Urinary bladder (tissue), 4 donors: Measurements from ENCODE around the gene MCOLN1. TPM values are rescaled to one million over a fixed set of nuclear protein-coding genes. Genes with fewer than 3 reads are reported as not detected.
A peak's percentile ranks its signal among the peaks of the same experiment; 100 is the strongest.

Experiments used
- DNase-seq: peaks from one replicate; pipeline ENCODE4 v3.0.0-alpha.2; 2015; ENCODE audit errors: extremely low spot score
- H3K27ac ChIP-seq: one replicate; pipeline ENCODE4 v1.5.1; 2013; ENCODE audit warnings: low read depth, mild to moderate bottlenecking, moderate library complexity
- H3K36me3 ChIP-seq: one replicate; pipeline ENCODE4 v1.6.1; 2013; ENCODE audit warnings: mild to moderate bottlenecking, moderate library complexity; ENCODE audit not compliant: insufficient read depth
- H3K4me1 ChIP-seq: one replicate; pipeline ENCODE4 v1.6.1; 2013; ENCODE audit warnings: mild to moderate bottlenecking, moderate library complexity; ENCODE audit not compliant: insufficient read depth
- H3K4me3 ChIP-seq: one replicate; pipeline ENCODE4 v1.5.1; 2013; ENCODE audit warnings: low read depth, low read length
- WGBS: extraction: QIAGEN DNeasy Blood & Tissue Kit; methylation state at CpG from one replicate; pipeline ENCODE4 v1.1.7; 2013; 5-methylcytosine and 5-hydroxymethylcytosine counted together
- polyA plus RNA-seq: library from polyadenylated mRNA; stranded (reverse); fragments of 200-250 nt; gene quantifications from one replicate; pipeline ENCODE4 v1.2.3, GENCODE V29; 2013
- total RNA-seq: library from RNA; depleted of rRNA; stranded (reverse); fragments of >200 nt; gene quantifications from one replicate; pipeline ENCODE4 v1.2.3, GENCODE V29; 2014
- donor health status: healthy with polysubstance abuse.
- donor health status: healthy.

Gene MCOLN1
- total RNA-seq = 6.9 TPM
- polyA plus RNA-seq = 35.5 TPM

- peak; percentile 90 for DNase-seq
- peak within 1 kb of the TSS; percentile 42 for H3K27ac ChIP-seq
- H3K36me3 ChIP-seq = no peaks in the 10 kb centered on the region
- WGBS = under 1% methylated on average over 65 of the region's 65 CpGs
- H3K4me1 ChIP-seq = no peaks in the 10 kb centered on the region
- H3K4me3 ChIP-seq = peak within 1 kb of the TSS; percentile 85
These were observed at the start of gene MCOLN1 for GRCh38 chr19:7522072-7522922. Gene MCOLN1 (plus strand): TSS chr19:7522624. CDS start chr19:7522751, 127 bp downstream.

GRCh38 chr19:7475665-7476064, 46.8 kb upstream of the MCOLN1 start:
- Histone ChIP-seq H3K36me3 (no peaks in the 10 kb centered on the region), H3K4me3 (no peak overlapping the region), H3K4me1 (no peaks in the 10 kb centered on the region), H3K27ac (no peak overlapping the region)
- DNase-seq = no peak
- 85% methylated on average over 6 of the region's 6 CpGs for WGBS

DNA sequence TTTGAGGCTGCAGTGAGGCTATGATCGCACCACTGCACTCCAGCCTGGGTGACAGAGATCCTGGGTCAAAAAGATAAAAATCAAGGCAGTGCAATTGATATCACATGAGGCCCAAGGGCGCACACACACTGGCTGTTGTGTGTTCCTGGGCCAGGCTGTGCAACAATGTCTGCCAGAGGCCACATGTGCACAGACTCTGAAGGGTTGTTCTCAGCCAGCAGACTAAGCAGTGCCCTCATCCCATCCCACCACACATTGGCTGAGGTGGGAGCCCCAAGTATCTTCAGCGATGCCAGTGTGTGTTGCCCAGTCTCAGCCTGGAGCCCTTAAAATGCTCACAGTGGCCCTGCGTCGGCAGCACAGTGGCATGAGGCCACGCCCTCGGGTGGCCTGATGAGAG, 46.2 kb upstream of the MCOLN1 start:
- no peaks in the 10 kb centered on the region for H3K36me3 ChIP-seq
- WGBS = 79% methylated on average over 7 of the region's 7 CpGs
- no peak for DNase-seq

DNA sequence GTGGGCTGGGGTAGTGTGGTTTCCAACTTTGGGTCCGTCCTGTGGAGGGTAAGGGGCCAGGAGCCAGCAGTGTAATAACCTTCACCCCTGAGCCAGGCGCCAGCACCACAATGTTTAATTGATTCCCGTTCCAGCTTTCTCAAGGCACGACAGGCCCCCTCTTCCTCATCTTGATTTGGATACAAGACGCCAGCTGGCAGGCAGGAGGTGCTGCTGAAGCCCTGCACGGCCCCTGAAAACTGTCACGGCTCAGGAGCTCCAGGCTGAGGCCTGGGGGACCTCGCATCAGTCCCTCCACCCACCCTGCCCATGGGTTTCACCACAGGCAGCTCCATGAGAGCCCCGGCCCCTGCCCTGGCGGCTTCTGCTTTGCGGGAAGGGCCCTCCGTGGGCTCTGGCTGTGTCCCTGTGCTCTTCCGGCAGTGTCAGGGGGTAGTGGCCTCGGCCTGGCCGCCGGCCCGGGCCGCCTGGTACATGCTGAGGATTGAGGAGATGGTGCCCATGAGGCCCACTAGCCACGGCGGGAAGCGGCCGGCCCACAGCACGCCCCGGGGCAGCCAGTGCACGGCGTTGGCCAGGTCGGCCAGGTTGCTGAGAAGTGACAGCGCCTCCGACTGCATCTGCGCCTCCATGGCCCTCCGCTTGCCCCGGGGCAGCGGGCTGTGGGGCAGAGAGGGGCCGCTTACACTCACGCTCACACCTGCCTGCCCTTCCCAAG, 45.5 kb upstream of the MCOLN1 start:
- H3K36me3 ChIP-seq = no peaks in the 10 kb centered on the region
- DNase-seq = no peak
- H3K27ac ChIP-seq = no peak overlapping the region
- no peaks in the 10 kb centered on the region for H3K4me1 ChIP-seq
- no peak overlapping the region for H3K4me3 ChIP-seq
- WGBS = 72% methylated on average over 35 of the region's 35 CpGs

More for the DNA sequence above, 46.2 kb upstream of the MCOLN1 start:
- Histone ChIP-seq H3K27ac (no peak overlapping the region), H3K4me3 (no peak overlapping the region), H3K4me1 (no peaks in the 10 kb centered on the region)

- 85% methylated on average over 10 of the region's 10 CpGs for WGBS
- H3K27ac ChIP-seq = no peak overlapping the region
These were observed 44.7 kb upstream of the MCOLN1 start for GRCh38 chr19:7477758-7478157.

DNA sequence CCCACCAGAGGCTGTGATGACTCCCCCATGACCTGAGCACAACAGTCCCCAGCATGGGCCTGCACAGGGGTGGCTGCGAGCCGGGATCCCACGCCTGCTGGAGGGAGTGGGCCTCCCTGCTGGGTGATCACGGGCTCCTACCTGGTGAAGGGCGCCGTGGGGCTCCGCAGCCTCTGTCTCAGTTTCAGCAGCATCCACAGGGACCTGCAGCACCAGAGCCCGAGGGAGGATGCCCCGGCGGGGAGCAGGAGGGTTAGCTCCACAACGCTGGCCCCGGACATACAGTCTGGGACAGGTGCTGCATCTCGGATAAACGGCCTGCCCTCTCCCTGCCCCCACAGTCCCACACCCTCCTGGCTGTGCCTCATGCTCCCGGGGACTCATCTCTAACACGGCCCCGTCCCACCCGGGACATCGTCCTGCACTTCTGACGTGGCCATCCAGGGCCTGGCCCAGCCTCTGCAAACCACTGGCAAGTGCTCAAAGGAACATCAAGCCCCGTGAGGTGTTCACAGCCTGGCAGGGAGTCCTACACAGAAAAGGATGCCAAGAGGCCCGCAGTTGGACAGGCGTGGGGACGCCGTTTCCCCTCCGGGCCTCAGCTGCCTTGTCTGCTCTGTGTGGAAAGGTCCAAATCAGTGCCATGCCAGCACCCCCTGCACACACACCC, 44.1 kb upstream of the MCOLN1 start:
- WGBS = 59% methylated on average over 26 of the region's 26 CpGs

More at GRCh38 chr19:7477758-7478157, 44.7 kb upstream of the MCOLN1 start:
- H3K4me1 ChIP-seq = no peaks in the 10 kb centered on the region
- H3K36me3 ChIP-seq = no peaks in the 10 kb centered on the region
- no peak overlapping the region for H3K4me3 ChIP-seq
- no peak for DNase-seq

DNA sequence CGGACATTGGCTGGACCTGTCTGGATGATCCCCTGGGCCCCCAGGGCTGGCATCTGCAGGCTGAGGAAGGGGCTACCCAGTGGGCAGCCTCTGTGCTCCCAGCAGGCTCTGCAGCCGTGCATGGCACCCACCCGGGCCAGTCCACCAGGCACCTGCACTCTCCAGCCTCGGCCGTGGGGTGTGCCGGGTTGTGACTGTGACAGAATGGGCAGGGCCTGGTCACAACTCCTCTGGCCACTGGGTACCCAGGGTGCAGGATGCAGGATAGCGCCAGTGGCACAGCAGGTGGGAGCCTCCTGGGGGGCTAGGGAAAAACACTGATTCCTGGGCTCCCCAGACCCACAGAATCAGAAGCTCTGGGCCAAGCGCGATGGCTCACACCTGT, 43.6 kb upstream of the MCOLN1 start:
- WGBS = 82% methylated on average over 9 of the region's 9 CpGs
- H3K4me1 ChIP-seq = no peaks in the 10 kb centered on the region
- no peaks in the 10 kb centered on the region for H3K36me3 ChIP-seq
- no peak overlapping the region for H3K27ac ChIP-seq
- DNase-seq = no peak
- no peak overlapping the region for H3K4me3 ChIP-seq

More for the DNA sequence above, 44.1 kb upstream of the MCOLN1 start:
- no peak for DNase-seq
- H3K4me1 ChIP-seq = no peaks in the 10 kb centered on the region
- H3K27ac ChIP-seq = no peak overlapping the region
- H3K36me3 ChIP-seq = no peaks in the 10 kb centered on the region
- no peak overlapping the region for H3K4me3 ChIP-seq

DNA sequence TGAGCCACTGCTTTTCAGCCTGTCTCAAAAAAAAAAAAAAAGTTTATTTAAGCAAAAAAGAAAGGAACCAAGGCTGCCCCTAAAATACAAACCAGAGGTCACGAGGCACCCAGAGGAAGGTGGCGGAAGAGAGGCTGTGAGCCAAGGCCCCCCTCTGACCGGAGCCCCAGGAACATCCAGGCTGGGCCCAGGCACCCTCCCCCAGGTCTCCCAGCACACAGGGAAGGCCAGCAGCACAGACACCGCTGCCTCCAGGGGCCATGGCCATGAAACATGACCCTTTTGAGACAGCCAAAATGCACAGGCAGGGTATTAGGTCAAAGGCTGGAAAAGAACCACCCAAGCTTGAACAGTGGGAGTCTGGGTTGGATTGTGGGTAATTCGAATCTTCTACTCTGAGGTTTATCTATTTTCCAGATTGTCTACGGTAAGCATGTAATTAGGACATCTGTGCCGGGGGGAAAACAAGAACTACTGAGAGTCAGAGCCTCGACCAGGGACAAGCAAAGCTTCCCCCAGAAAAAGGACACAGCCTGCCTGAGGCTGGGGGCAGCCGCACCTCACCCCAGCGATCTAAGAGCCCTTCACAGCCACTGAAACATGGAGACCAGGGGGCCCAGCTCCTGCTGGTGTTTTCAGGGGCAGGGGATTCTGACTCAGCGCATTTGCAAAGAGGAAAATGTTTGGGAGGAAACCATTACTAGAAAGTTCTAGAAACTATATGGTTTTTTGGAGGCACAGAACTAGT, 42.0 kb upstream of the MCOLN1 start:
- no peaks in the 10 kb centered on the region for H3K4me1 ChIP-seq
- DNase-seq = no peak
- H3K36me3 ChIP-seq = no peaks in the 10 kb centered on the region
- no peak overlapping the region for H3K4me3 ChIP-seq
- no peak overlapping the region for H3K27ac ChIP-seq
- WGBS = 69% methylated on average over 11 of the region's 11 CpGs

DNA sequence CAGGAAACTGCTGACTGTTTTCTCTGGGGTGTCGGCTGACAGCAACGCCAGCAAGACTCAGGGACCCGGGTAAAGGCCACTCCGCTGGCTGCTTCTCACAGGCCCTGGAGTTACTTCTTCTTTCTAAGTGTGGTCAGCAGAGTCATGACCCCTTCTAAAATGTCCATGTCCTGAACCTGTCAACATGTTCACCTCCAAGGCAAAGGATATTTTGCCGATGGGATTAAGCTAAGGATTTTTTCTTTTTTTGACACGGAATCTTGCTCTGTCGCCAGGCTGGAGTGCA, 41.5 kb upstream of the MCOLN1 start:
- Histone ChIP-seq H3K4me3 (no peak overlapping the region), H3K27ac (no peak overlapping the region), H3K36me3 (no peaks in the 10 kb centered on the region), H3K4me1 (no peaks in the 10 kb centered on the region)
- WGBS = 85% methylated on average over 7 of the region's 7 CpGs
- DNase-seq = no peak

DNA sequence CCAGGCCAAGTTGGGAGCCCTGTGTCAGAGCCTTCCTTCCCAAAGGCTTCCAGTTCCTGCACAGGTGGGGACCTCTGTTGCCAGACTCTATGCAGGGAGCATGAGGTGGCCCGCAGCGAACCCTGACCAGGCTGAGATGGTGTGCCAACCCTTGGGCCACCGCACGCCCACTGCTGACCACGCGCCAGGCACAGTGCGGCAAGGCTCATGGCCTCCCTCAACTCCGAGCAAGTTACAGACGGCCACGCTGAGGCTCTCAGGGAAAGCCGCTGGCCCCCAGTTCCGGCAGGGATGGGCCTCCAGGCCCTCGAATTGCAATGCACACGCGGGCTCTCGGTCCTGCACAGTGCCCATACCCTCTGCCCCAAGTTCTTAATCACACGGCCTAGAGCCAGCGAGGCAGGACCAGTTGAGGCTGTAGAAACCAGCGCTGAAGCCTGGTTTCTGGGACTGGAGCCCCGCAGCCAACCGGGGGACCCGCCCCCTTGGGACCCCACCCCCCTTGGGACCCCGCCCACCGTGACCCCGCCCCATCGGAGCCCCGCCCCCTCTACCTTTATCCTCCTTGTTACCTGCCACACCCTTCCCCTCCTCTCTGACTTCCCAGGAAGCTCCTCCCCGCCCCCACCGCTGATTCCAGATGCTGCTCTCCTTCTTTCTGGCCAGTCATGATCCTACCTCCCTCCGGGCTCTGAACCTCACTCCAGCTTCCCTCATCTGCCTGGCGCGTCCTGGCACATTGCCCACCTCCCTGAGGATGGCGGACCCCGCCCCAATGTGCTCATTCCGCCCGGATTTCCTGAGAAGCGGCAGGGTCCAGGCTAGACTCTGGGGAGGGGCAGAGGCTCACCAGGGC, 39.6 kb upstream of the MCOLN1 start:
- 33% methylated on average over 37 of the region's 37 CpGs for WGBS
- Histone ChIP-seq H3K4me3 (no peak overlapping the region), H3K4me1 (no peaks in the 10 kb centered on the region), H3K36me3 (no peaks in the 10 kb centered on the region), H3K27ac (no peak overlapping the region)
- DNase-seq = peak; percentile 45

GRCh38 chr19:7483720-7484201, 38.7 kb upstream of the MCOLN1 start:
- Histone ChIP-seq H3K4me1 (no peaks in the 10 kb centered on the region), H3K4me3 (no peak overlapping the region), H3K27ac (no peak overlapping the region), H3K36me3 (no peaks in the 10 kb centered on the region)
- 68% methylated on average over 17 of the region's 17 CpGs for WGBS
- peak; percentile 25 for DNase-seq

GRCh38 chr19:7486923-7487322, 35.5 kb upstream of the MCOLN1 start:
- Histone ChIP-seq H3K4me1 (no peaks in the 10 kb centered on the region), H3K4me3 (no peak overlapping the region), H3K36me3 (no peaks in the 10 kb centered on the region), H3K27ac (no peak overlapping the region)
- DNase-seq = no peak
- WGBS = 77% methylated on average over 2 of the region's 2 CpGs
